Amniotic epithelial cell (primary cell): ENCODE measurements around the gene OR10J1.
"Not testable (repeated sequence)": the region's sequence is repeated elsewhere in the genome, so short reads cannot be mapped to it uniquely, and the experiment has no call there.

Source experiments
- DNase-seq: peaks from one replicate; pipeline ENCODE4 v3.0.0-alpha.2; 2010; ENCODE audit warnings: low read depth

OR10J1 gene

GRCh38 chr1:159439422-159439821, at the start of gene OR10J1:
TSS of gene OR10J1 (plus strand) at chr1:159439722. CDS start at chr1:159439792, 70 bp downstream.
- no peak for DNase-seq

- no peak for DNase-seq
Measured at GRCh38 chr1:159406821-159407220, 32.7 kb upstream of the OR10J1 start.

GRCh38 chr1:159408862-159409400, 30.6 kb upstream of the OR10J1 start:
- DNase-seq, result peak; percentile 3

GRCh38 chr1:159421821-159422220, 17.7 kb upstream of the OR10J1 start:
- DNase-seq, result no peak

GRCh38 chr1:159428536-159428935, 11.0 kb upstream of the OR10J1 start:
- peak; percentile 90 for DNase-seq

- DNase-seq, result peak; percentile 100
Measured at GRCh38 chr1:159429074-159429861, 10.3 kb upstream of the OR10J1 start.

- DNase-seq, result no peak
Measured at GRCh38 chr1:159430985-159431384, 8.5 kb upstream of the OR10J1 start.

- no peak for DNase-seq
Measured at GRCh38 chr1:159431904-159432303, 7.6 kb upstream of the OR10J1 start, which contains the start of gene OR10J4. TSS of gene OR10J4 (plus strand) at chr1:159432204.

GRCh38 chr1:159436469-159436868, 3.1 kb upstream of the OR10J1 start:
- no peak for DNase-seq

GRCh38 chr1:159441360-159441759, 1.8 kb downstream of the OR10J1 start:
- no peak for DNase-seq

GRCh38 chr1:159442428-159442827, 2.9 kb downstream of the OR10J1 start:
- no peak for DNase-seq

- DNase-seq, result peak; percentile 94
Measured at GRCh38 chr1:159443066-159443750, 3.7 kb downstream of the OR10J1 start.

- DNase-seq, result peak; percentile 93
Measured at GRCh38 chr1:159444511-159444910, 5.0 kb downstream of the OR10J1 start.

- no peak for DNase-seq
Measured at GRCh38 chr1:159448181-159448580, 8.7 kb downstream of the OR10J1 start.

- DNase-seq, result not testable (repeated sequence)
Measured at GRCh38 chr1:159449605-159450004, 10.1 kb downstream of the OR10J1 start.

- no peak for DNase-seq
Measured at GRCh38 chr1:159459551-159459950, 20.0 kb downstream of the OR10J1 start.

- DNase-seq, result no peak
Measured at GRCh38 chr1:159465191-159465603, 25.7 kb downstream of the OR10J1 start.

GRCh38 chr1:159468321-159468720, 28.8 kb downstream of the OR10J1 start:
- DNase-seq, result no peak

GRCh38 chr1:159469921-159470533, 30.5 kb downstream of the OR10J1 start:
- DNase-seq, result peak; percentile 43

- DNase-seq, result peak; percentile 99
Measured at GRCh38 chr1:159473335-159473734, 33.8 kb downstream of the OR10J1 start.

- no peak for DNase-seq
Measured at GRCh38 chr1:159474926-159475325, 35.4 kb downstream of the OR10J1 start.

GRCh38 chr1:159483501-159483900, 44.0 kb downstream of the OR10J1 start:
- DNase-seq, result peak; percentile 76
